Lower leg skin (tissue), 3 donors: ENCODE results near the gene TAPBP.

Source experiments
- CTCF ChIP-seq, 3 donors: fragments of 450-650 bp; IDR thresholded peaks; one replicate each; pipeline ENCODE4 v1.5.1; 2016; ENCODE audit warnings: antibody characterized with exemption in 3 of 3, mild to moderate bottlenecking in 3 of 3, moderate library complexity in 2 of 3
- POLR2A ChIP-seq, 2 donors: fragments of 450-650 bp; IDR thresholded peaks; one replicate each; pipeline ENCODE4 v1.6.1; 2016 to 2017; ENCODE audit warnings: antibody characterized with exemption in 2 of 2, mild to moderate bottlenecking in 1 of 2, moderate library complexity in 1 of 2

- TF ChIP-seq CTCF (IDR thresholded peaks at IDR 0.05) (no peak), POLR2A (IDR thresholded peaks at IDR 0.05) (no peak)
These were observed 10.2 kb upstream of the TAPBP start for GRCh38 chr6:33324125-33324524.
